ENCODE results near the gene MOV10.

The MOV10 gene

DNA sequence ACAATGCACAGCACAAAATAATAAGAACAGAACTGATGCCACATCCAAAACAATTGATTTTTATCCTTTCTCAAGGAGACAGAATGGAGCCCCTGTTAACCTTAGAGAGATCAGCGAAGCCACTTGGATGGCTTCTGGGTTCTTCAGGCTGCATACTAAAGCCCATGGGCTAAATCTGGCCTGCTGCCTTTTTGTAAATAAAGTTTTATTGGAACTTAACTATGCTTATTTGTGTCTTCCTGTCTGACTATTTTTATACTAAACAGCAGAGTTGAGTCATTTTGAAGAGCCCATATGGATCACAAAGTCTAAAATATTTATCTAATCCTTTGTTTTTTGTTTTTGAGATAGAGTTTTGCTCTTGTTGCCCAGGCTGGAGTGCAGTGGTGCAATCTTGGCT, 57.0 kb downstream of the MOV10 start:
- no peak overlapping the region for H3K4me3 ChIP-seq (ENCODE audit: insufficient read depth, low read depth, low read length)
- no peaks in the 10 kb centered on the region for H3K9me3 ChIP-seq (ENCODE audit: control insufficient read depth, low read length)
- no peaks in the 10 kb centered on the region for H3K36me3 ChIP-seq (ENCODE audit: control insufficient read depth, insufficient read depth, low read length)
- 98 to 100% methylated on average over 1 of the region's 1 CpG for WGBS, 2 experiments
- H3K27ac ChIP-seq (ENCODE audit: insufficient read depth, low read depth, low read length, poor library complexity, severe bottlenecking) = no peak overlapping the region
- H3K4me1 ChIP-seq (ENCODE audit: control insufficient read depth, insufficient read depth, low read length) = no peaks in the 10 kb centered on the region
- no peaks in the 10 kb centered on the region for H3K27me3 ChIP-seq (ENCODE audit: control insufficient read depth, insufficient read depth, low read length, poor library complexity, severe bottlenecking)

DNA sequence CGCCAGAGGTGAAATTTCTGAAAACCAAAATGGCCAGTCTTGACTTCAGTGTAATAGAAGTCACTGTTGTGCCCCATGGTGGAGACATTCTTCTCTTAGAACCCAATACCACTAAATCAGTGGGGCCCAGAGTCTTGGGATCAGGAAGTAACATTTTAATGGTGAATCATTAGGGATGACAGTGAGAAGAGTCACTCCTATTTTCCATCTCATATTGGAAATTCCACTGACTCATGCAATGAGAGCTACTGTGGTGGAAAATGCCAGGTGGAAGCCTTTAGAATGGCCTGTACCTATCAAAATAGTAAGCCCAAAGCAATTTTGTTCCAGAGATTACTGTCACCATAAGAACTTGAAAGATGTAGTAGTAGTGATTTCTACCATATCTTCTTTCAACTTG, 61.3 kb downstream of the MOV10 start:
- H3K36me3 ChIP-seq (ENCODE audit: control insufficient read depth, insufficient read depth, low read length) = no peaks in the 10 kb centered on the region
- no peak overlapping the region for H3K4me3 ChIP-seq (ENCODE audit: insufficient read depth, low read depth, low read length)
- H3K27ac ChIP-seq (ENCODE audit: insufficient read depth, low read depth, low read length, poor library complexity, severe bottlenecking) = no peak overlapping the region
- 86 to 100% methylated on average over 1 of the region's 1 CpG for WGBS, 2 experiments
- H3K9me3 ChIP-seq (ENCODE audit: control insufficient read depth, low read length) = no peaks in the 10 kb centered on the region
- no peaks in the 10 kb centered on the region for H3K27me3 ChIP-seq (ENCODE audit: control insufficient read depth, insufficient read depth, low read length, poor library complexity, severe bottlenecking)
- no peaks in the 10 kb centered on the region for H3K4me1 ChIP-seq (ENCODE audit: control insufficient read depth, insufficient read depth, low read length)

DNA sequence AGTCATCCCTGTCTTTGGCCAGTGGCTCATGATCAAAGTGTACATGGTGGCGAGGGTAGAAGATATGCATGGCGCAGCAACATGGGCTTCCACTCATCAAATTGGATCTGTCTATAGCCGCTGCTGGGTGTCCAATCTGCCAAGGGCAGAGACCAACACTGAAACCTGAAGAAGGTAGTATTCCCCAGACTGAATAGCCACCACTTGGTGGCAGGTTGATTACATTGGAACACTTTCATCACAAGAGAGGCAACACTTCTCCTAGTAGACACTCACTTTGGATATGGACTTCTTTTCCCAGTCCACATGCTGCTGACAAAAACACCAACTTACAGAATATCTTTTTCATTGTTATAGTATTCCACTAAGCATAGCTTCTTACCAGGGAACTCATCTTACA, 63.1 kb downstream of the MOV10 start:
- no peaks in the 10 kb centered on the region for H3K27me3 ChIP-seq (ENCODE audit: control insufficient read depth, insufficient read depth, low read length, poor library complexity, severe bottlenecking)
- H3K36me3 ChIP-seq (ENCODE audit: control insufficient read depth, insufficient read depth, low read length) = no peaks in the 10 kb centered on the region
- H3K27ac ChIP-seq (ENCODE audit: insufficient read depth, low read depth, low read length, poor library complexity, severe bottlenecking) = no peak overlapping the region
- H3K9me3 ChIP-seq (ENCODE audit: control insufficient read depth, low read length) = no peaks in the 10 kb centered on the region
- WGBS, 2 experiments = 67 to 80% methylated on average over 3 of the region's 3 CpGs
- no peaks in the 10 kb centered on the region for H3K4me1 ChIP-seq (ENCODE audit: control insufficient read depth, insufficient read depth, low read length)
- no peak overlapping the region for H3K4me3 ChIP-seq (ENCODE audit: insufficient read depth, low read depth, low read length)

DNA sequence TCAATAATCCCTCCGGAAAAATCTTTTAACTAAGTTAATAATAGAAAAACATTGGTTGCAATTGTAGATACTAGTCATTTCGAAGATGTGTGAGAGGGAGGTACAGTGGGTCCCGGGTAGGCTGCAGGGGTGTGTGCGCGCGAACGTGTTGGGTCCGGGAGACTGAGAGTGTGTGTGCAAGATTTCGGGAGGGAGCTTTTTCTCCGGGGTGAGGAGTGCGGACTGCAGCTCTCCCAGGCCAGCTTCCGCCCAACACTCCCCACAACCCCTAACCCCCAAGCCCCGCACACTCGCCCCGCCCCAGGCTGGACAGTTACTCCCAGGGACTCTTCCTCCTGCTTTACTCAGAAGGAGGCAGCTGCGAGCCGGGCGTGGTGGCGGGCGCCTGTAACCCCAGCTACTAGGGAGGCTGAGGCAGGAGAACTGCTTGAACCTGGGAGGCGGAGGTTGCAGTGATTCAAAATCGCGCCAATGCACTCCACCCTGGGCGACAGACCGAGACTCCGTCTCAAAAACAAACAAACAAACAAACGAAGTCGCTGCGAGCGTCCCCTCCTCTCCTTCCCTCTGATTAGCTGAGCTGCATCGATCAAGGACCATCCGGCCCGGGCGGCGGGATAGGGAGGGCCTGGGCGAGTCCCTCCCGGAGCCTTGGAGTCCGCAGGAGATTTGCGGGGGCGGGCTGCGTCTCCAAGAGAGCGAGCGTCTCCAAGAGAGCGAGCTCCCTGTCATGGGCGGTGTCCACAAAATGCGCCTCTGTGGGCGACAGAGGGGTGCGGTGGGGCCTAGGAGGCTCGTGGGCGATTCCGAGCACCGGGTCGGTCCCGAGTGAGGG, 68.9 kb downstream of the MOV10 start:
- peak overlapping the region; percentile 7 for H3K4me3 ChIP-seq (ENCODE audit: insufficient read depth, low read depth, low read length)
- peaks cover 27% of the 10 kb centered on the region for H3K27me3 ChIP-seq (ENCODE audit: control insufficient read depth, insufficient read depth, low read length, poor library complexity, severe bottlenecking)
- H3K9me3 ChIP-seq (ENCODE audit: control insufficient read depth, low read length) = no peaks in the 10 kb centered on the region
- H3K36me3 ChIP-seq (ENCODE audit: control insufficient read depth, insufficient read depth, low read length) = no peaks in the 10 kb centered on the region
- no peaks in the 10 kb centered on the region for H3K4me1 ChIP-seq (ENCODE audit: control insufficient read depth, insufficient read depth, low read length)
- H3K27ac ChIP-seq (ENCODE audit: insufficient read depth, low read depth, low read length, poor library complexity, severe bottlenecking) = no peak overlapping the region
- 71 to 74% methylated on average over 54 of the region's 54 CpGs for WGBS, 2 experiments

DNA sequence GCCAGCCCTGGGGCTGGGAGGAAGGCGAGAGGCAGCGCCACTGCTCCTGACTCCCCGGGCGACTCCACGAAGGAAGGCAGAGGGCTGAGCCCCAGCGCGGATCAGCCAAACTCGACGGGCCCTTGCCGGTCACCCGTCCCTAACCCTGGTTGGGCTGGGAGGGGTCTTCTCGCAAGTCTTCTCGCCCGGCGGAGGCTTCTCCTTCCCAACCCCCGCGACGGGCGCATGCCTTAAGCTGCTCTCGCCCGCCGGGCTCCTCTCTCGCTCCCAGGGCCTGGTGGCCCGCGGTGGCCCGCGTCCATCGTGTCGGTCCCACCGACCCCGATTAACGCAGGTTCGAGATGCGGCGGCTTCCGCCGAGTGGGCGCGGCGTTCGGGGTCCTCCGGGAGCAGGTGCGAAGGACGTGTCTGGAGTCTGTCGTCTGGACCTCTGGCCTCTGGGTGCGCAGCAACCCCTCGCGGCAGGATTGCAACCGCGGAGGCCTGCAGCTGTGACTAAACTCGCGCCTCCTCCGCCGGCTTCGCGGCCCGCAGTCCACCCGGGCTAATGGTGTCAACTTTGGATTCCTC, 69.6 kb downstream of the MOV10 start:
- Histone ChIP-seq H3K36me3 (ENCODE audit: control insufficient read depth, insufficient read depth, low read length) (no peaks in the 10 kb centered on the region), H3K9me3 (ENCODE audit: control insufficient read depth, low read length) (no peaks in the 10 kb centered on the region), H3K4me3 (ENCODE audit: insufficient read depth, low read depth, low read length) (peak overlapping the region; percentile 7), H3K27me3 (ENCODE audit: control insufficient read depth, insufficient read depth, low read length, poor library complexity, severe bottlenecking) (peaks cover 27% of the 10 kb centered on the region), H3K4me1 (ENCODE audit: control insufficient read depth, insufficient read depth, low read length) (no peaks in the 10 kb centered on the region), H3K27ac (ENCODE audit: insufficient read depth, low read depth, low read length, poor library complexity, severe bottlenecking) (no peak overlapping the region)
- WGBS, 2 experiments = 45 to 47% methylated on average over 58 of the region's 58 CpGs

DNA sequence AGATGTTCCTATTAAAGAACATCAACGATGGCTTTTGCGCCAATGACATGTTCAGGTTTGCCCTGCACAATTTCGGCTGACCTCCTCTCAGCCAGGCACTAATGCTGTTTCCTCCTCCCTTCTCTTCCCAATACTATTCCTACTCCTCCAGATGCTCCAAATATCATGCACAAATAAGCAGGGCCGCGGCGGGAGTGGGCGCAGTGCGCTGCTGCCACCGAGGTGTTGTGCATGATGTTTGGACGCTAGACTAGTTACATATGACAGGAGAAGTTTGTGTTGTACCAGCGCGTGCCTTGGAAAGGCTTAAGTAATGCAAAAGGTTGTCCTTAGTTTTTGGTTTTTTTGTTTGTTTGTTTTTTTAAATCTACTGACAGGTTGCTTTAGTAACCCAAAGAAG, 73.9 kb downstream of the MOV10 start:
- no peaks in the 10 kb centered on the region for H3K36me3 ChIP-seq (ENCODE audit: control insufficient read depth, insufficient read depth, low read length)
- no peak overlapping the region for H3K4me3 ChIP-seq (ENCODE audit: insufficient read depth, low read depth, low read length)
- 95 to 96% methylated on average over 12 of the region's 12 CpGs for WGBS, 2 experiments
- no peak overlapping the region for H3K27ac ChIP-seq (ENCODE audit: insufficient read depth, low read depth, low read length, poor library complexity, severe bottlenecking)
- peaks cover 21% of the 10 kb centered on the region for H3K27me3 ChIP-seq (ENCODE audit: control insufficient read depth, insufficient read depth, low read length, poor library complexity, severe bottlenecking)
- no peaks in the 10 kb centered on the region for H3K4me1 ChIP-seq (ENCODE audit: control insufficient read depth, insufficient read depth, low read length)
- H3K9me3 ChIP-seq (ENCODE audit: control insufficient read depth, low read length) = no peaks in the 10 kb centered on the region

Data from ectodermal cell (in vitro differentiated cells).